PC-3 (cell line): ENCODE results near the gene UBAC2. TPM values are rescaled to one million over a fixed set of nuclear protein-coding genes. Genes with fewer than 3 reads are reported as not detected.

Experiments
- ATAC-seq: fragments of 200-7000 bp; cut with Tn5 transposase; 2 replicates; pipeline ENCODE4 v1.9.1; 2020; ENCODE audit warnings: mild to moderate bottlenecking, moderate library complexity
- BruUV-seq: library from RNA; stranded (reverse); fragments of 400-500 nt; replicated peaks from 2 replicates; lab custom pipeline; 2021; lab: Mats Ljungman, UMichigan
- CTCF ChIA-PET: fragments of 300-600 bp; sonication (Branson Sonifier 250); formaldehyde crosslinking; loops from one replicate; lab custom pipeline; 2022; ENCODE audit warnings: antibody characterized with exemption; lab: Charles Lee
- POLR2A ChIA-PET: fragments of 300-600 bp; sonication (Branson Sonifier 250); formaldehyde crosslinking; loops from one replicate; lab custom pipeline; 2022; ENCODE audit warnings: antibody characterized with exemption; ENCODE audit not compliant: unreplicated experiment; lab: Charles Lee
- DNase-seq: peaks from one replicate; pipeline ENCODE4 v3.0.0-alpha.2; 2015
- H2AFZ ChIP-seq: fragments of 300-600 bp; sonication (generic); 2 replicates; pipeline ENCODE4 v1.6.0; 2016; ENCODE audit warnings: antibody characterized with exemption, low read length
- H3F3A ChIP-seq: fragments of 300-600 bp; sonication (generic); one replicate; pipeline ENCODE4 v1.6.0; 2017; ENCODE audit warnings: antibody characterized with exemption, low read length, control low read depth, mild to moderate bottlenecking; ENCODE audit not compliant: unreplicated experiment
- H3K27ac ChIP-seq: fragments of 300-600 bp; sonication (generic); 2 replicates; pipeline ENCODE4 v1.5.1; 2016; ENCODE audit warnings: mild to moderate bottlenecking, low read length
- H3K27me3 ChIP-seq: fragments of 300-600 bp; sonication (generic); 2 replicates; pipeline ENCODE4 v1.6.1; 2016; ENCODE audit warnings: low read length, mixed read lengths
- H3K36me3 ChIP-seq: fragments of 300-600 bp; sonication (generic); 2 replicates; pipeline ENCODE4 v1.6.1; 2016; ENCODE audit warnings: low read depth, mixed run types, low read length, mixed read lengths
- H3K4me1 ChIP-seq: fragments of 300-600 bp; sonication (generic); 2 replicates; pipeline ENCODE4 v1.5.1; 2016; ENCODE audit warnings: low read length; ENCODE audit not compliant: insufficient read depth
- H3K4me2 ChIP-seq: fragments of 300-600 bp; sonication (generic); 2 replicates; pipeline ENCODE4 v1.6.0; 2016; ENCODE audit warnings: low read length
- H3K4me3 ChIP-seq: fragments of 300-600 bp; sonication (generic); 2 replicates; pipeline ENCODE4 v1.5.1; 2016; ENCODE audit warnings: mild to moderate bottlenecking, low read length, mixed read lengths
- H3K79me2 ChIP-seq: fragments of 300-600 bp; sonication (generic); 2 replicates; pipeline ENCODE4 v1.6.1; 2017; ENCODE audit warnings: low read length, mixed read lengths
- H3K9ac ChIP-seq: fragments of 300-600 bp; sonication (generic); 2 replicates; pipeline ENCODE4 v1.6.0; 2016; ENCODE audit warnings: mild to moderate bottlenecking, low read length
- H3K9me2 ChIP-seq: fragments of 300-600 bp; sonication (generic); replicated peaks from 2 replicates; pipeline ENCODE4 v1.6.1; 2016; ENCODE audit warnings: mixed run types, low read length, mixed read lengths
- H3K9me3 ChIP-seq: fragments of 300-600 bp; sonication (generic); 2 replicates; pipeline ENCODE4 v1.6.1; 2016; ENCODE audit warnings: low read length, mixed read lengths
- H4K20me1 ChIP-seq: fragments of 300-600 bp; sonication (generic); 2 replicates; pipeline ENCODE4 v1.6.1; 2016; ENCODE audit warnings: low read length, mixed read lengths
- EZH2 ChIP-seq: fragments of 300-600 bp; sonication (generic); IDR thresholded peaks from one replicate; pipeline ENCODE4 v1.6.1; 2017; ENCODE audit warnings: antibody characterized with exemption, mild to moderate bottlenecking, low read length; ENCODE audit not compliant: unreplicated experiment
- EZH2phosphoT487 ChIP-seq: fragments of 300-600 bp; sonication (generic); IDR thresholded peaks from 2 replicates; pipeline ENCODE4 v1.6.1; 2018; ENCODE audit warnings: mild to moderate bottlenecking, antibody characterized with exemption, low read length, borderline replicate concordance
- intact Hi-C: fragments of 100-400 bp; cut with micrococcal nuclease; formaldehyde crosslinking; loops from 2 replicates; pipeline ENCODE4 v1.9.0; 2023
- total RNA-seq: library from RNA; depleted of rRNA; stranded (reverse); fragments of >200 nt; gene quantifications from 2 replicates; pipeline ENCODE4 v1.2.3, GENCODE V29; 2014
- TF ChIP-seq, protein P1 (sequence below): fragments of 300-600 bp; sonication (generic); conservative IDR thresholded peaks from 2 replicates; pipeline ENCODE4 v1.5.1; 2017; ENCODE audit warnings: antibody characterized with exemption, low read depth, mild to moderate bottlenecking, low read length

Gene UBAC2
- total RNA-seq, 1 experiment from 2014 or later: 34.5 TPM

DNA sequence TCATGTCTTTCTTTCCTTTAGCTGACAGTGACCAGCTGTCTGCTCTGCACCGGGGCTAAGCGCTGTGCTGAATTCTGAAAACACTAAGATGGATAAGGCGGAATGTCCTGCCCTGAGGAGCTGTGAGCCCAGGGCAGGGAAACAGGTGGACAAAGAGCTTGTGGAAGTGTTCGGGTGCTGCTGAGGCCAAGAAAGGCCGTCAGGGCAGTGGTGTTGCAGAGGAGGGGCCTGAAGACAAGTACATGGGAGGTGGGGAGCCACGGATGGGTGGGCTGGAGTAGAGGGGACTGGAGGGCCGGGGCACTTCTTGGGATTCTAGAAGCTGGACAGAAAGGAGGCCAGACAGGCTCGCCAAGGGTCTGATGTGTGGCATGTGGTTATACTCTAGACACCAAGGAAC is 172.8 kb downstream of the UBAC2 start:
- Histone ChIP-seq H3K9ac (no peak overlapping the region), H4K20me1 (no peaks in the 10 kb centered on the region), H3K27me3 (no peaks in the 10 kb centered on the region), H3K27ac (no peak overlapping the region), H3K4me2 (no peak overlapping the region), H3K9me2 (no peaks in the 10 kb centered on the region), H3K9me3 (no peaks in the 10 kb centered on the region), H2AFZ (no peak overlapping the region), H3K36me3 (no peaks in the 10 kb centered on the region; the same call in 1 of the 2 replicates), H3F3A (no peaks in the 10 kb centered on the region), H3K4me1 (no peaks in the 10 kb centered on the region), H3K4me3 (no peak overlapping the region), H3K79me2 (no peaks in the 10 kb centered on the region)
- BruUV-seq: no TSS peak
- TF ChIP-seq, protein P1, sequence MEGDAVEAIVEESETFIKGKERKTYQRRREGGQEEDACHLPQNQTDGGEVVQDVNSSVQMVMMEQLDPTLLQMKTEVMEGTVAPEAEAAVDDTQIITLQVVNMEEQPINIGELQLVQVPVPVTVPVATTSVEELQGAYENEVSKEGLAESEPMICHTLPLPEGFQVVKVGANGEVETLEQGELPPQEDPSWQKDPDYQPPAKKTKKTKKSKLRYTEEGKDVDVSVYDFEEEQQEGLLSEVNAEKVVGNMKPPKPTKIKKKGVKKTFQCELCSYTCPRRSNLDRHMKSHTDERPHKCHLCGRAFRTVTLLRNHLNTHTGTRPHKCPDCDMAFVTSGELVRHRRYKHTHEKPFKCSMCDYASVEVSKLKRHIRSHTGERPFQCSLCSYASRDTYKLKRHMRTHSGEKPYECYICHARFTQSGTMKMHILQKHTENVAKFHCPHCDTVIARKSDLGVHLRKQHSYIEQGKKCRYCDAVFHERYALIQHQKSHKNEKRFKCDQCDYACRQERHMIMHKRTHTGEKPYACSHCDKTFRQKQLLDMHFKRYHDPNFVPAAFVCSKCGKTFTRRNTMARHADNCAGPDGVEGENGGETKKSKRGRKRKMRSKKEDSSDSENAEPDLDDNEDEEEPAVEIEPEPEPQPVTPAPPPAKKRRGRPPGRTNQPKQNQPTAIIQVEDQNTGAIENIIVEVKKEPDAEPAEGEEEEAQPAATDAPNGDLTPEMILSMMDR: no peak
- TF ChIP-seq EZH2phosphoT487 (no peak), EZH2 (no peak)
- ChIA-PET POLR2A (no interaction called here), CTCF (no interaction called here)
- ATAC-seq (no peak), DNase-seq (no peak)
- intact Hi-C loops: no loop called here

DNA sequence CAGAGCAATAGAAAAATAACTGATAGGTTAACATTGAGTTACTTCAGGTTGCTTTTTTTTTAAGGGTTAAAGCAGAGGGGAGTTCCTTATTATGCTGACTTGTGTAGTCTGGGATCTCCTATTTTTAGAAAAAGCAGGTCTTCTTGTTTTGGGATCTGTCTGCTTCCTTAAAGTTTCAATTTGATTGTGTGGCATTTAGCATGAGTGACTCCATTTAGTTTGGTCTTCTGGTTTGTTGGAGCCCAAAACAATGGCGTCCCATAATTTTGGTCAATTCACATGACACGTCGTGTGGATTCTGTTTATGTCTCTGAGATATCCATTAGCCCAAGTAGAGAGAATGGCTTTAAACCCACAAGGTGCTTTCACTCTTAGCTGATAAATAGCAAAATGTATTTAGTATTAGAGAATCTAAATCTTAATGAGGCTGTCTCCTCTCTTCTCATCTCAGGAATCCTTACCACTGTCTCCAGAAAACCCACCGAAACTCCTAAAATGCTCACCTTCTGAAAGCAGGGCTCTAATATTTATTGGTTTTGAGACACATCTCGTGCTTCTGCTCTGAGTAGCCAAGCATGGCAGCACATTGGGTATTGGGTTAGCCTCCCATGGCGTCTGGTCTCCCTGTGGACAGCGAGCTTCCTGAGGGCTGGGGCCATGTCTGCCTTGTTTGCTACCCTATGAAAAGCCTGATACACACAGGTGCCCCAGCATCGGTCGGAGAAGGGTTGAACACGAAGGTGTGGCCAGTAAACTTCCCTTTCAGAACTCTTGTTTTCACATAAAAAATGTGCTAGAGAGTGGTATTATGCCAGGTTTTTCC is 173.7 kb downstream of the UBAC2 start:
- ATAC-seq: no peak
- no peak overlapping the region for H3K9ac ChIP-seq
- intact Hi-C loops: no loop called here
- no peak overlapping the region for H3K4me2 ChIP-seq
- TF ChIP-seq, protein P1: no peak
- TF ChIP-seq EZH2 (no peak), EZH2phosphoT487 (no peak)
- H3K27ac ChIP-seq: no peak overlapping the region
- POLR2A ChIA-PET: no interaction called here
- H3K79me2 ChIP-seq: no peaks in the 10 kb centered on the region
- no peaks in the 10 kb centered on the region for H3K9me2 ChIP-seq
- no peaks in the 10 kb centered on the region; the same call in 1 of the 2 replicates for H3K36me3 ChIP-seq
- H3F3A ChIP-seq: no peaks in the 10 kb centered on the region
- no peak overlapping the region for H3K4me3 ChIP-seq
- H3K27me3 ChIP-seq: no peaks in the 10 kb centered on the region
- CTCF ChIA-PET: no interaction called here
- DNase-seq: no peak
- no peaks in the 10 kb centered on the region for H3K9me3 ChIP-seq
- no peaks in the 10 kb centered on the region for H4K20me1 ChIP-seq
- BruUV-seq: no TSS peak
- H2AFZ ChIP-seq: no peak overlapping the region
- no peaks in the 10 kb centered on the region for H3K4me1 ChIP-seq
